HCT116 (cell line): Measurements from ENCODE around the gene ARID2. TPM values are rescaled to one million over a fixed set of nuclear protein-coding genes. Genes with fewer than 3 reads are reported as not detected.

ENCODE experiments used
- ATAC-seq: fragments of 200-7000 bp; cut with Tn5 transposase; 2 replicates; pipeline ENCODE4 v1.9.1; 2020; ENCODE audit warnings: mild to moderate bottlenecking, moderate library complexity
- BruUV-seq: library from RNA; stranded (reverse); fragments of 400-500 nt; replicated peaks from 2 replicates; lab custom pipeline; 2021; lab: Mats Ljungman, UMichigan
- CTCF ChIA-PET: fragments of 300-600 bp; sonication (Branson Sonifier 250); formaldehyde crosslinking; loops from one replicate; lab custom pipeline; 2021; ENCODE audit warnings: antibody characterized with exemption; lab: Charles Lee
- POLR2A ChIA-PET: fragments of 300-600, 350-600 bp; sonication (Branson Sonifier 250); formaldehyde crosslinking; loops from one replicate; lab custom pipeline; 2021; ENCODE audit warnings: antibody characterized with exemption; lab: Charles Lee
- RAD21 ChIA-PET, 2 experiments: fragments of 300-600 bp; sonication (Branson Sonifier 250); formaldehyde crosslinking; loops; one replicate each; lab custom pipeline; 2023; ENCODE audit warnings: low total read pairs in 2 of 2; ENCODE audit not compliant: uncharacterized antibody in 2 of 2, unreplicated experiment in 2 of 2, low non-redundant PET in 1 of 2; lab: Charles Lee
- DNase-seq: peaks from one replicate; pipeline ENCODE4 v3.0.0-alpha.2; 2010; ENCODE audit warnings: low read depth, low spot score
- H2AFZ ChIP-seq: fragments of 200-600 bp; shearing (Covaris generic), sonication (generic); 2 replicates; pipeline ENCODE4 v1.6.1; 2017; ENCODE audit warnings: low read depth, mixed run types, mixed read lengths, antibody characterized with exemption, low read length; ENCODE audit not compliant: poor library complexity, severe bottlenecking
- H3K27ac ChIP-seq: 2 replicates; pipeline ENCODE4 v1.5.1; 2012; ENCODE audit warnings: low read depth, low read length
- H3K27me3 ChIP-seq: fragments of 200-600 bp; sonication (generic); 2 replicates; pipeline ENCODE4 v1.6.1; 2016; ENCODE audit warnings: mixed run types, low read length, mixed read lengths; ENCODE audit not compliant: insufficient read depth
- H3K36me3 ChIP-seq, 2 experiments: fragments of 200-500 bp in 1 of 2; fragments of 200-600 bp in 1 of 2; sonication (Bioruptor generic) in 1 of 2; sonication (generic) in 1 of 2; 2 replicates each; pipeline versions ENCODE4 v1.5.1 to v1.6.1; 2014 to 2016; ENCODE audit warnings: low read length in 2 of 2, inconsistent platforms in 1 of 2, mixed read lengths in 1 of 2, mixed run types in 1 of 2; ENCODE audit not compliant: insufficient read depth in 2 of 2, control insufficient read depth in 1 of 2
- H3K4me1 ChIP-seq, 2 experiments: fragments of 200-600 bp in 1 of 2; sonication (generic) in 1 of 2; 2 replicates each; pipeline versions ENCODE4 v1.5.1 to v1.6.1; 2012 to 2017; ENCODE audit warnings: low read length in 2 of 2, inconsistent platforms in 1 of 2, mild to moderate bottlenecking in 1 of 2, mixed read lengths in 1 of 2, mixed run types in 1 of 2, moderate library complexity in 1 of 2; ENCODE audit not compliant: insufficient read depth in 2 of 2, control insufficient read depth in 1 of 2
- H3K4me2 ChIP-seq: fragments of 200-600 bp; sonication (generic); 2 replicates; pipeline ENCODE4 v1.6.1; 2017; ENCODE audit warnings: mixed run types, low read length, mixed read lengths
- H3K4me3 ChIP-seq, 2 experiments: fragments of 200-600 bp in 1 of 2; sonication (generic) in 1 of 2; replicated peaks in 1 of 2; 2 replicates each; pipeline ENCODE4 v1.5.1; 2011 to 2016; ENCODE audit warnings: low read length in 2 of 2, control low read depth in 1 of 2, low read depth in 1 of 2, mild to moderate bottlenecking in 1 of 2, mixed read lengths in 1 of 2, mixed run types in 1 of 2
- H3K79me2 ChIP-seq: fragments of 200-600 bp; sonication (generic); 2 replicates; pipeline ENCODE4 v1.6.1; 2017; ENCODE audit warnings: mild to moderate bottlenecking, mixed run types, low read length, moderate library complexity, mixed read lengths; ENCODE audit not compliant: insufficient read depth
- H3K9ac ChIP-seq: fragments of 200-600 bp; sonication (generic); 2 replicates; pipeline ENCODE4 v1.6.1; 2016; ENCODE audit warnings: low read length, mixed read lengths
- H3K9me2 ChIP-seq: fragments of 200-600 bp; sonication (generic), shearing (Covaris generic); 2 replicates; pipeline ENCODE4 v1.6.1; 2017; ENCODE audit warnings: mixed run types, mild to moderate bottlenecking, moderate library complexity; ENCODE audit not compliant: insufficient read depth
- H3K9me3 ChIP-seq, 2 experiments: fragments of 200-500 bp in 1 of 2; fragments of 200-600 bp in 1 of 2; sonication (Bioruptor generic) in 1 of 2; sonication (generic) in 1 of 2; 2 replicates each; pipeline ENCODE4 v1.6.1; 2014 to 2017; ENCODE audit warnings: low read length in 2 of 2, mixed read lengths in 2 of 2, inconsistent platforms in 1 of 2, low read depth in 1 of 2, mild to moderate bottlenecking in 1 of 2, mixed run types in 1 of 2, moderate library complexity in 1 of 2; ENCODE audit not compliant: control insufficient read depth in 1 of 2, insufficient read depth in 1 of 2
- H4K20me1 ChIP-seq: fragments of 200-600 bp; sonication (generic), shearing (Covaris generic); 2 replicates; pipeline ENCODE4 v1.6.1; 2017; ENCODE audit warnings: mixed run types, mild to moderate bottlenecking, moderate library complexity; ENCODE audit not compliant: insufficient read depth
- CBX3 ChIP-seq: IDR thresholded peaks from 2 replicates; pipeline ENCODE4 v1.6.1; 2012; ENCODE audit warnings: low read depth
- CEBPB ChIP-seq: IDR thresholded peaks from 2 replicates; pipeline ENCODE4 v1.6.1; 2012; ENCODE audit warnings: low read depth
- CTCF ChIP-seq, 3 experiments: fragments of 200-600 bp in 1 of 3; sonication (generic) in 1 of 3; IDR thresholded peaks in 2 of 3; conservative IDR thresholded peaks in 1 of 3; 2 replicates each; pipeline ENCODE4 v1.5.1; 2012 to 2017; ENCODE audit warnings: low read depth in 2 of 3, low read length in 2 of 3, antibody characterized with exemption in 1 of 3, borderline replicate concordance in 1 of 3, control low read depth in 1 of 3, mild to moderate bottlenecking in 1 of 3, mixed read lengths in 1 of 3, mixed run types in 1 of 3, moderate library complexity in 1 of 3; ENCODE audit not compliant: insufficient read depth in 1 of 3
- EGR1 ChIP-seq: IDR thresholded peaks from 2 replicates; pipeline ENCODE4 v1.6.1; 2012; ENCODE audit warnings: low read depth
- ELF1 ChIP-seq: IDR thresholded peaks from 2 replicates; pipeline ENCODE4 v1.6.1; 2012; ENCODE audit warnings: low read depth, borderline replicate concordance
- EZH2 ChIP-seq: fragments of 200-600 bp; sonication (generic); IDR thresholded peaks from 2 replicates; pipeline ENCODE4 v1.6.1; 2017; ENCODE audit warnings: antibody characterized with exemption, mixed run types
- EZH2phosphoT487 ChIP-seq: fragments of 200-600 bp; IDR thresholded peaks from 2 replicates; pipeline ENCODE4 v1.6.1; 2018; ENCODE audit warnings: antibody characterized with exemption, borderline replicate concordance
- JUND ChIP-seq: IDR thresholded peaks from 2 replicates; pipeline ENCODE4 v1.6.1; 2012
- POLR2AphosphoS5 ChIP-seq: IDR thresholded peaks from 2 replicates; pipeline ENCODE4 v1.6.1; 2011; ENCODE audit warnings: mild to moderate bottlenecking, low read depth, low read length, moderate library complexity
- RAD21 ChIP-seq: IDR thresholded peaks from 2 replicates; pipeline ENCODE4 v1.6.1; 2012; ENCODE audit warnings: low read depth, mild to moderate bottlenecking
- REST ChIP-seq: IDR thresholded peaks from 2 replicates; pipeline ENCODE4 v1.6.1; 2012; ENCODE audit warnings: low read depth
- SP1 ChIP-seq: IDR thresholded peaks from 2 replicates; pipeline ENCODE4 v1.6.1; 2012; ENCODE audit warnings: low read depth
- TCF7L2 ChIP-seq: IDR thresholded peaks from 2 replicates; pipeline ENCODE4 v1.7.0; 2011; ENCODE audit warnings: borderline replicate concordance, inconsistent platforms; ENCODE audit not compliant: insufficient read depth, insufficient read length; ENCODE audit errors: extremely low read depth
- ZBTB33 ChIP-seq: IDR thresholded peaks from 2 replicates; pipeline ENCODE4 v1.6.1; 2011; ENCODE audit warnings: mild to moderate bottlenecking, low read length, moderate library complexity; ENCODE audit not compliant: insufficient replicate concordance; ENCODE audit errors: extremely low read depth
- ZNF274 ChIP-seq: fragments of 200-500 bp; sonication (Bioruptor generic); IDR thresholded peaks from 2 replicates; pipeline ENCODE4 v1.6.1; 2014; ENCODE audit warnings: mild to moderate bottlenecking, low read depth, low read length, inconsistent platforms
- intact Hi-C: fragments of 100-400 bp; cut with micrococcal nuclease; formaldehyde crosslinking; loops from 2 replicates; pipeline ENCODE4 v1.10.0; 2022
- total RNA-seq: library from RNA; stranded (reverse); gene quantifications from one replicate; pipeline ENCODE4 v1.2.1, GENCODE V29; 2021; ENCODE audit not compliant: unreplicated experiment

The ARID2 gene
- total RNA-seq, 1 experiment from 2014 or later: 30.5 TPM

GRCh38 chr12:45934956-45935355 is 205.4 kb downstream of the ARID2 start:
- 0 out of 2 replicates have a peak, but pooled peaks cover 3% of the 10 kb centered on the region for H3K79me2 ChIP-seq
- no peak overlapping the region for H3K9ac ChIP-seq
- no peak overlapping the region for H2AFZ ChIP-seq
- ChIA-PET CTCF (no interaction called here), RAD21 (no interaction called here), POLR2A (no interaction called here)
- H4K20me1 ChIP-seq: peaks cover 5% of the 10 kb centered on the region
- H3K4me3 ChIP-seq: no peak overlapping the region
- intact Hi-C loops: no loop called here
- DNase-seq: no peak
- no peak for TF ChIP-seq ZNF274
- TF ChIP-seq CBX3: no peak
- no peak for TF ChIP-seq CEBPB
- no peak for TF ChIP-seq JUND
- no peak for TF ChIP-seq SP1
- no peak for TF ChIP-seq EGR1
- no peak for TF ChIP-seq RAD21
- no peak for TF ChIP-seq TCF7L2
- no peak for TF ChIP-seq REST
- TF ChIP-seq POLR2AphosphoS5: no peak
- no peak for TF ChIP-seq EZH2phosphoT487
- TF ChIP-seq CTCF (IDR thresholded peaks at IDR 0.05 in 2 of 3, conservative IDR thresholded peaks at IDR 0.05 in 1 of 3; ENCODE audit: borderline replicate concordance in 1 of 3, insufficient read depth in 1 of 3, low read depth in 2 of 3, low read length in 2 of 3): no peak
- TF ChIP-seq ZBTB33: no peak
- TF ChIP-seq EZH2: no peak
- no peak for TF ChIP-seq ELF1
- no peaks in the 10 kb centered on the region for H3K27me3 ChIP-seq
- no peaks in the 10 kb centered on the region for H3K4me1 ChIP-seq
- H3K36me3 ChIP-seq: peaks cover 5 to 14% of the 10 kb centered on the region in 2 experiments
- no peaks in the 10 kb centered on the region for H3K9me2 ChIP-seq
- no peak overlapping the region for H3K27ac ChIP-seq
- H3K9me3 ChIP-seq: no peaks in the 10 kb centered on the region
- H3K4me2 ChIP-seq: no peak overlapping the region
- no peak for ATAC-seq
- BruUV-seq: no TSS peak
